Stimulated activated CD8-positive, alpha-beta memory T cell treated with anti-CD3 and anti-CD28 coated beads, Interleukin-15, amount 100 ng/mL, for 4 hours (primary cell): ENCODE results near the gene WDPCP.
"Not testable (repeated sequence)": the region's sequence is repeated elsewhere in the genome, so short reads cannot be mapped to it uniquely, and the experiment has no call there.

Source experiments
- DNase-seq, 2 donors: peaks; one replicate each; pipeline ENCODE4 v3.0.0-alpha.2; 2020; ENCODE audit warnings: low read depth in 2 of 2

Gene WDPCP

DNA sequence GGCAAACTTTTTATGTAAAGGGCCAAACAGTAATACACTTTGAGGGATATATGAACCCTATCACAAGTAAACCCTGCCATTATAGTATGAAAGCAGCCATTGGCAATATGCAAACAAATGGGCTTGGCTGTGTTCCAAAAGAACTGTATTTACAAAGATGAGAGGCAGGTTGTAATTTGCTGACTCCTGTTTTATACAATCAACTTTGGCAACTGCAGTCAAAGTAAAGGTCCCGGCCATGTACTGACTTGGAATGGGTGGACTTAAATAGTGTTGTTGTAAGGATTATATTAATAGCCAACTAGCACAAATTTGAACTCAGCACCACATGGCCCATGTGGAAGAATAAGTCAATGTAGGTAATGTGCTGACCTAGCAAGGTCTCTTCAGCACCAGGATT is 223.4 kb downstream of the WDPCP start:
- no peak for DNase-seq

- DNase-seq, result not testable (repeated sequence)
Measured at GRCh38 chr2:63357722-63358121, 230.6 kb downstream of the WDPCP start.

- DNase-seq, result no peak
Measured at GRCh38 chr2:63347361-63347760, 240.9 kb downstream of the WDPCP start.

- DNase-seq, result no peak
Measured at GRCh38 chr2:63346411-63346810, 241.9 kb downstream of the WDPCP start.

DNA sequence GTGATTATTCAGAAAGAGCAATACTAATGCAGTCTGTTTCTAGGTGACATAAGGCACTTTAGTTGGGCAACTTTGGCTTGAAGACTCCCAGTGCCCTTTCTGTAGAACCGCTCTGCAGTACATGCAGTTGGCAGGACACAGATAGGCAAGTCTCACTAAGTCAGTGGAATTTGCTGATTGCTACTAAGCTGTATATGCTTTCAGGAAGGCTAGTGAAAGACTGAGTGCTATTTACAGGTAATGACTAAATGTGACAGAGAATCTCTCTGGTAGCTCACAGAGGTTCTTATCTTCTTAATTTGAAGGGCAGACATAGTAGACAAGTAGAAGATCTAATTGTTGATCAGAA is 243.0 kb downstream of the WDPCP start:
- DNase-seq, result no peak

DNA sequence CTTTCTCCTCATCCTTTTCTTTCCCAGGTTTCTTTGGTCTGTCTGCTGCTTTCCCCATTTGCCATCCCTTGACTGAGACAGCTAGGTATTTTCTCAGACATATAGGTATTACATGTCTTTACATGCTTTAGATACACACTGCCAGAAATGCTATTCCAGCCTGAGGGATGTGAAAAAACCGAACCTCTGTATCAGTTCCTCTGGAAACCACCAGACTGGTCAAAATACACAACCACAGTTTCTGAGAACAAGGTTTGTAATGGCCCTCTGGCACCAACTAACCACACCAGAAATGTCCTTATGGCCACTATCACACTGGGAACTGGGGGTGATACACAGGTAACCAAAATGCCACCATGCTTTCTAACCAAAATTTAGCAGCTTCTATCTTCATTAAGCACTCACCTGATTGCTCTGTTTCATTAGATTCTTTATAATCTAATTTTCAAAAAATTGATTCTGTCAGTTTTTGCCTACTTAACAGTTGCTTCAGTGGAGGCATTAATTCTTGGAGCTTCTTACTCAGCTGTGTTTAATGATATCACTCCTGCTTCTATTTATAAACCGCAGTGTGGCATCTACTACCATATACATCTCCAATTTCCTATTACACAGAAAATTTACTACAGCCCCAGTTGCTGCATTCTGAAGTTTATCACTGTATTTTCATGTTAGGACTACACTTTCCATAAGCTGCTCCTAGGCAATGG is 243.5 kb downstream of the WDPCP start:
- no peak for DNase-seq

- DNase-seq, result no peak
Measured at GRCh38 chr2:63343397-63344109, 244.7 kb downstream of the WDPCP start.

GRCh38 chr2:63340443-63340842 is 247.8 kb downstream of the WDPCP start:
- DNase-seq, result no peak

DNA sequence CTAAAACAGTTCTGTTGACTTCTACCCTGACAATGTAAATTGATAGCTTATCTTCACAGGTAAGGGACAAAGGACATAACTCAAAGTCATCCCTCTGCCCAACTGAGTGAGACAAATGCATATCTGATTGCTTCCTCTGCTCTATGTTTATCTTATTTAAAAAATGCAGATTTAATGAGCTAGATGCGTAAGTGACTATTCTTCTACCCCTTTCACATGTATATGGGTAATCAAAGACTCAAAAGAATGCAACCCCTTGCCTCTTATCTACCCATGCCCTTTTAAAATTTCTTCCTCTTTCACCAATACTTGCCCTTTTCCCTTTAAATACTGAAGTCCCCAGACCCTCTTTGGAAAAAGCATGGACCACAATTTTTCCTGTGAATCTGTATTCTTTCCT is 253.4 kb downstream of the WDPCP start:
- no peak for DNase-seq

- DNase-seq, result no peak
Measured at GRCh38 chr2:63326473-63326872, 261.8 kb downstream of the WDPCP start.

- DNase-seq, result not testable (repeated sequence)
Measured at GRCh38 chr2:63323662-63324061, 264.6 kb downstream of the WDPCP start.

- not testable (repeated sequence) for DNase-seq
Measured at GRCh38 chr2:63321973-63322372, 266.3 kb downstream of the WDPCP start.

- DNase-seq, result no peak
Measured at GRCh38 chr2:63320669-63321068, 267.6 kb downstream of the WDPCP start.

DNA sequence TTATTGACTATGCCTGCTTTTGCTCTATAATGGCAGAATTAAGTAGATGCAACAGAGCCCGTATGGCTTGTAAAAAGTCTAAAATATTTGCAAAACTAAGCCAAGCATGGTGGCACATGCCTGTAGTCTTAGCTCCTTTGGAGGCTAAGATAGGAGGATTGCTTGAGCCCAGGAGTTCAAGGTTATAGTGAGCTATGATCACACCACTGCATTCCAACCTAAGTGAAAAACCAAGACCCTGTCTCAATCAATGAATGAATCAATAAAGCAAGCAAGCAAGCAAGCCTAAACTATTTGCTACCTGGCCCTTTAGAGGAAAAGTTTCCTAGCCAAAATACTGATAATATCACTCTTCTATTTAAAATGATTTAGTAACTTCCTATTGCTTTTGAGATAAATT is 277.7 kb downstream of the WDPCP start:
- no peak for DNase-seq

DNA sequence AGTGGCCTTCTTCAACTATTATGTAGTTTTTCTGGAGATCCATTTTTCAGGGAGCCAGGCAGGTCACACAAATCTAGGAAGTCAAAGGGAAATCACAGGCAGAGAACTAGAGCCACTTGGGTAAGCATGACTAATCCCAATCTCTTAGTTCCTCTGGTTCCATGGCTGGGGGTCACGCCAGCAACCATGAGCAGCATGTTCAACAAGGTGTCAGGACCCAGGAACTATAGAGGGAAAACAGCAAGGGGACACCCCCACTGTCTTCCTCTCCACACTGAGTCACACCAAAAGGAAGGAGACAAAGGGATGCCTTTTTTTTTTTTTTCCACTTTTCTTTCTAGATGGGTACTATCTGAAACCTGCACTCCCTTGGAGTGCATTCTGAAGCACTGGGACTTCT is 286.8 kb downstream of the WDPCP start:
- no peak for DNase-seq

GRCh38 chr2:63300835-63301234 is 287.4 kb downstream of the WDPCP start:
- no peak for DNase-seq

DNA sequence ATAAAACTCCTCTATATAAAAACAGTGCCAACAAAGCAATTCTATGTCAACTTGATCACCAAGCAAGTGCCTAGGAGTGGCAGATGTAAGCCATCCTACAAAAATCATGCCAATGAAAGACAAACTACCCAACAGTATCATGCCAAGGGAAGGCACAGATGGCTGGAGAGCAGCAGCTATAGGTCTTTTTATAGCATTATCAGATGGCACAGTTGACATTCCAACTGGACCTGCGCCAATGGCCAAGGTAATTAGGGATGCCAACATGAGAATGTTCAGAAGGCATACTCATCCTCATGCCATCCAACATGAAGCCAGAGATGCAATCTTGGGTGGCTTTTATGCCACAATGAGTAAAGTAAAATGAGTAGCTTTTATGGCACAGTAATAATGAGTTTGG is 300.3 kb downstream of the WDPCP start:
- no peak for DNase-seq

GRCh38 chr2:63286520-63286919 is 301.8 kb downstream of the WDPCP start:
- DNase-seq, result not testable (repeated sequence)

- DNase-seq, result no peak
Measured at GRCh38 chr2:63283273-63283672, 305.0 kb downstream of the WDPCP start.

GRCh38 chr2:63272560-63272959 is 315.7 kb downstream of the WDPCP start:
- no peak for DNase-seq

DNA sequence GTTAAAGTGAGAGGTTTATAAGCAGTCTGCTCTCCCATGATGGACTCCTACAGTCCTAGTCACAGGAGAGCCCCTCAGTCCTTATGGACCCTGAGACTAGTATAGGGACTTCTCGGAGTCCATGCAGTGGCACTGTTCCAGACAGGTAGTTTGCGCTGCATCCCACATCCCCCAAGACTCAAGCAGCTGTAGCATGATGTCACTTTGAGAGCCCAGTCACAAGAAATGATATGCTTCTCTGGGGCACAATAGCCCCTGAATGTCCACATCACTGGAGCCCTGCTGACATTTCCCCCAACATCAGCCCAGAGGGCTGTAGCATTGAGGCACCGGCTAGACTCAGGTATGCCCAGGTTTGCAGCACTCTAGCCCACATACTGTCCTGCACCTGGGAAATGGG is 317.6 kb downstream of the WDPCP start:
- DNase-seq, result no peak

GRCh38 chr2:63268946-63269345 is 319.3 kb downstream of the WDPCP start:
- no peak for DNase-seq

GRCh38 chr2:63261137-63261621 is 327.1 kb downstream of the WDPCP start:
- no peak for DNase-seq
